Endothelial cell (in vitro differentiated cells): Measurements from ENCODE around the gene NTF3. TPM values are rescaled to one million over a fixed set of nuclear protein-coding genes. Genes with fewer than 3 reads are reported as not detected.

Experiments used
- DNase-seq: peaks from one replicate; pipeline ENCODE4 v3.0.0; 2021; ENCODE audit warnings: low spot score
- H3K27ac Mint-ChIP-seq: one replicate; pipeline ENCODE4 v1.8.0; 2021; ENCODE audit warnings: mixed read lengths, inconsistent platforms; ENCODE audit not compliant: unreplicated experiment
- H3K27me3 Mint-ChIP-seq: one replicate; pipeline ENCODE4 v1.8.0; 2021; ENCODE audit warnings: mild to moderate bottlenecking, moderate library complexity, mixed read lengths, inconsistent platforms; ENCODE audit not compliant: unreplicated experiment
- H3K36me3 Mint-ChIP-seq: one replicate; pipeline ENCODE4 v1.8.0; 2021; ENCODE audit warnings: mild to moderate bottlenecking, low read depth, mixed read lengths, inconsistent platforms; ENCODE audit not compliant: unreplicated experiment
- H3K4me1 Mint-ChIP-seq: one replicate; pipeline ENCODE4 v1.8.0; 2021; ENCODE audit warnings: mild to moderate bottlenecking, mixed read lengths, inconsistent platforms; ENCODE audit not compliant: unreplicated experiment
- H3K4me3 Mint-ChIP-seq: one replicate; pipeline ENCODE4 v1.8.0; 2021; ENCODE audit warnings: mild to moderate bottlenecking, mixed read lengths, inconsistent platforms; ENCODE audit not compliant: unreplicated experiment
- H3K9me3 Mint-ChIP-seq: one replicate; pipeline ENCODE4 v1.8.0; 2021; ENCODE audit warnings: mixed read lengths, inconsistent platforms; ENCODE audit not compliant: unreplicated experiment
- total RNA-seq: library from RNA; stranded (reverse); fragmentation: NEBNext Ultra II Directional; extraction: Animal tissue kit (Norgen Biotek cat#: 25700); gene quantifications from one replicate; pipeline ENCODE4 v1.2.1, GENCODE V29; 2021; ENCODE audit not compliant: unreplicated experiment
- TF ChIP-seq, protein P1 (sequence below): fragments of 200-600 bp; sonication (generic); IDR thresholded peaks from one replicate; pipeline ENCODE4 v1.5.0; 2021; ENCODE audit warnings: antibody characterized with exemption; ENCODE audit not compliant: unreplicated experiment

The NTF3 gene
- total RNA-seq, 1 donor from 2014 or later, result not detected

DNA sequence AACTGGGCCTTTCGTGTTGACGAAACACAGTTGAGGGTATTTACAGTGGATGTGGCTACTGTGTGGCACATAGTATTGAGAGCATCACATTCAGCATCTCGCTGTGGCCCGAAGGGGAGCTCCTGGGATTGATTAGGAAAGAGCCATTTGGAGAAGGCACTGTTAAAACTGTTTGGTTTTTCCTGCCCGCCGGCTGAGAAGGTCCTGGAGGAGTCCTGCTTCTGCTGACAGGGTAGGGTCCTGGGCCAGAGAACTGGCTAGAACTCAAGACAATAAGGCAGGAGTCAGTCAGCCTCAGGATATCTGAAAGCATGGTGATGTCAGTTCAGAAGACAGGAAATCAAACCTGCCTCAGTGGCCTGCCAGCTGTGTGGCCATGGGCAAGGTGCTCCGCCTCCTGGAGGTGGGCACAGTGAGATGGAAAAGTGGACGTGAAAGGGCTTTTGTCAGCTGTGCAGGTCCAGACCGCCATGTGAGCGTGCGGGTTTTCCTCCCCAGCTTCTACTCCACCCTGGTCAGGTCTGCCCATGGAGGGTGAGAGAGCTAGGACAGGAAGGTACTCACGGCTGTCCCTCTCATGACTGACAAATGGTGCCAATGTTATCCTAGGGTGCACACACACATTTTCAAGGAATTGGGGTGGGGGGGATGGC is 92.3 kb downstream of the NTF3 start:
- Mint-ChIP-seq H3K4me1 (no peaks in the 10 kb centered on the region), H3K27me3 (peaks cover 5% of the 10 kb centered on the region), H3K9me3 (no peaks in the 10 kb centered on the region), H3K27ac (no peak overlapping the region), H3K36me3 (peaks cover 5% of the 10 kb centered on the region), H3K4me3 (no peak overlapping the region)
- DNase-seq, result no peak
- TF ChIP-seq, protein P1, sequence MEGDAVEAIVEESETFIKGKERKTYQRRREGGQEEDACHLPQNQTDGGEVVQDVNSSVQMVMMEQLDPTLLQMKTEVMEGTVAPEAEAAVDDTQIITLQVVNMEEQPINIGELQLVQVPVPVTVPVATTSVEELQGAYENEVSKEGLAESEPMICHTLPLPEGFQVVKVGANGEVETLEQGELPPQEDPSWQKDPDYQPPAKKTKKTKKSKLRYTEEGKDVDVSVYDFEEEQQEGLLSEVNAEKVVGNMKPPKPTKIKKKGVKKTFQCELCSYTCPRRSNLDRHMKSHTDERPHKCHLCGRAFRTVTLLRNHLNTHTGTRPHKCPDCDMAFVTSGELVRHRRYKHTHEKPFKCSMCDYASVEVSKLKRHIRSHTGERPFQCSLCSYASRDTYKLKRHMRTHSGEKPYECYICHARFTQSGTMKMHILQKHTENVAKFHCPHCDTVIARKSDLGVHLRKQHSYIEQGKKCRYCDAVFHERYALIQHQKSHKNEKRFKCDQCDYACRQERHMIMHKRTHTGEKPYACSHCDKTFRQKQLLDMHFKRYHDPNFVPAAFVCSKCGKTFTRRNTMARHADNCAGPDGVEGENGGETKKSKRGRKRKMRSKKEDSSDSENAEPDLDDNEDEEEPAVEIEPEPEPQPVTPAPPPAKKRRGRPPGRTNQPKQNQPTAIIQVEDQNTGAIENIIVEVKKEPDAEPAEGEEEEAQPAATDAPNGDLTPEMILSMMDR, result no peak

GRCh38 chr12:5524769-5525436 is 93.0 kb downstream of the NTF3 start:
- DNase-seq, result no peak
- H3K27me3 Mint-ChIP-seq, result peaks cover 5% of the 10 kb centered on the region

GRCh38 chr12:5525783-5526367 is 94.0 kb downstream of the NTF3 start:
- no peak for DNase-seq
- peaks cover 5% of the 10 kb centered on the region for H3K36me3 Mint-ChIP-seq
- peaks cover 5% of the 10 kb centered on the region for H3K27me3 Mint-ChIP-seq
- TF ChIP-seq, protein P1, result no peak
- H3K9me3 Mint-ChIP-seq, result no peaks in the 10 kb centered on the region
- H3K27ac Mint-ChIP-seq, result no peak overlapping the region
- no peaks in the 10 kb centered on the region for H3K4me1 Mint-ChIP-seq
- H3K4me3 Mint-ChIP-seq, result no peak overlapping the region

More at GRCh38 chr12:5524769-5525436, 93.0 kb downstream of the NTF3 start:
- Mint-ChIP-seq H3K9me3 (no peaks in the 10 kb centered on the region), H3K27ac (no peak overlapping the region), H3K36me3 (peaks cover 5% of the 10 kb centered on the region), H3K4me1 (no peaks in the 10 kb centered on the region), H3K4me3 (no peak overlapping the region)
- TF ChIP-seq, protein P1, result no peak

GRCh38 chr12:5533368-5533767 is 101.5 kb downstream of the NTF3 start:
- H3K4me1 Mint-ChIP-seq, result peaks cover 6% of the 10 kb centered on the region

More at GRCh38 chr12:5533368-5533767, 101.5 kb downstream of the NTF3 start:
- DNase-seq, result no peak
- peaks cover 2% of the 10 kb centered on the region for H3K27me3 Mint-ChIP-seq
- no peaks in the 10 kb centered on the region for H3K36me3 Mint-ChIP-seq
- TF ChIP-seq, protein P1, result no peak
- H3K4me3 Mint-ChIP-seq, result no peak overlapping the region
- H3K27ac Mint-ChIP-seq, result no peak overlapping the region
- H3K9me3 Mint-ChIP-seq, result no peaks in the 10 kb centered on the region
